ENCODE results near the gene IFNE. TPM values are rescaled to one million over a fixed set of nuclear protein-coding genes. Genes with fewer than 3 reads are reported as not detected.

The IFNE gene, protein sequence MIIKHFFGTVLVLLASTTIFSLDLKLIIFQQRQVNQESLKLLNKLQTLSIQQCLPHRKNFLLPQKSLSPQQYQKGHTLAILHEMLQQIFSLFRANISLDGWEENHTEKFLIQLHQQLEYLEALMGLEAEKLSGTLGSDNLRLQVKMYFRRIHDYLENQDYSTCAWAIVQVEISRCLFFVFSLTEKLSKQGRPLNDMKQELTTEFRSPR
- total RNA-seq: not detected

- ATAC-seq (no peak), DNase-seq (ENCODE audit: low spot score) (no peak)
Measured at GRCh38 chr9:21482213-21482612, at the start of gene IFNE. Gene IFNE (minus strand): TSS chr9:21482313. CDS start chr9:21481694, 619 bp downstream.

- DNase-seq (ENCODE audit: low spot score): no peak
Measured at GRCh38 chr9:21528123-21528808, 46.2 kb upstream of the IFNE start.

GRCh38 chr9:21527579-21527978, 45.5 kb upstream of the IFNE start:
- ATAC-seq: no peak
- no peak for DNase-seq (ENCODE audit: low spot score)

More at GRCh38 chr9:21528123-21528808, 46.2 kb upstream of the IFNE start:
- no peak for ATAC-seq

- DNase-seq (ENCODE audit: low spot score) (no peak), ATAC-seq (no peak)
Measured at GRCh38 chr9:21525174-21525573, 43.1 kb upstream of the IFNE start.

DNA sequence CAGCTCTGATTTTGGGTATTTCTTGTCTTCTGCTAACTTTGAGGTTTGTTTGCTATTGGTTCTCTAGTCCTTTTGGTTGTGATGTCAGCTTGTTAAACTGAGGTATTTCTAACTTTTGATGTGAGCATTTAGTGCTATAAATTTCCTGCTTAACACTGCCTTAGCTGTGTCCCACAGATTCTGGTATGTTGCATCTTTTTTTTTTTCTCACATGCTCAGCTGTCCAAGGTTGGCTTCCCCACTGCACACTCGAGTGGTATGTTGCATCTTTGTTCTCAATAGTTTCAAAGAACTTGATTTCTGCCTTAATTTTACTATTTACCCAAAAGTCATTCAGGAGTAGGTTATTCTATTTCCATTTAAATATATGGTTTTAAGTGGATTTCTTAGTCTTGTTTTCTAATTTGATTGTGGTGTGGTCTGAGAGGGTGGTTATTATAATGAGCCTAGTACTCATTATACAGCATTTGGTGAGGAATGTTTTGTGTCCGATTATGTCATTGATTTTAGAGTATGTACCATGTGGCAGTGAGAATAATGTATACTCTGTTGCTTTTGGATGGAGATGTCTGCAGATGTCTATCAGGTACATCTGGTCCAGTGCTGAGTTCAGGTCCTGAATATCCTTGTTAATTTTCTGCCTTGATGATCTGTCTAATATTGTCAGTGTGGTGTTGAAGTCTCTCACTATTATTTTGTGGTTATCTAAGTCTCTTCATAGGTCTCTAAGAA, 42.2 kb upstream of the IFNE start:
- ATAC-seq: no peak
- no peak for DNase-seq (ENCODE audit: low spot score)

- DNase-seq (ENCODE audit: low spot score): no peak
- ATAC-seq: no peak
Measured at GRCh38 chr9:21523021-21524014, 41.2 kb upstream of the IFNE start.

DNA sequence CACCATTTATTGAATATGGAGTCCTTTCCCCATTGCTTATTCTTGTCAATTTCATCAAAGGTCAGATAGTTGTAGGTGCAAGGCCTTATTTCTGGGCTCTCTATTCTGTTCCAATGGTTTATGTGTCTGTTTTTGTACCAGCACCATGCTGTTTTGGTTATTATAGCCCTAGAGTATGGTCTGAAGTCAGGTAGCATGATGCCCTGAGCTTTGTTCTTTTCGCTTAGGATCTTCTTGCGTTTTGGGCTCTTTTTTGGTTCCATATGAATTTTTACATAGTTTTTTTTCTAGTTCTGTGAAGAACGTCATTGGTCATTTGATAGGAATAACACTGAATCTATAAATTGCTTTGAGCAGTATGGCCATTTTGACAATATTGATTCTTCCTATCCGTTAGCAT, 40.2 kb upstream of the IFNE start:
- DNase-seq (ENCODE audit: low spot score) (no peak), ATAC-seq (no peak)

GRCh38 chr9:21521448-21521847, 39.3 kb upstream of the IFNE start:
- ATAC-seq (no peak), DNase-seq (ENCODE audit: low spot score) (no peak)

DNA sequence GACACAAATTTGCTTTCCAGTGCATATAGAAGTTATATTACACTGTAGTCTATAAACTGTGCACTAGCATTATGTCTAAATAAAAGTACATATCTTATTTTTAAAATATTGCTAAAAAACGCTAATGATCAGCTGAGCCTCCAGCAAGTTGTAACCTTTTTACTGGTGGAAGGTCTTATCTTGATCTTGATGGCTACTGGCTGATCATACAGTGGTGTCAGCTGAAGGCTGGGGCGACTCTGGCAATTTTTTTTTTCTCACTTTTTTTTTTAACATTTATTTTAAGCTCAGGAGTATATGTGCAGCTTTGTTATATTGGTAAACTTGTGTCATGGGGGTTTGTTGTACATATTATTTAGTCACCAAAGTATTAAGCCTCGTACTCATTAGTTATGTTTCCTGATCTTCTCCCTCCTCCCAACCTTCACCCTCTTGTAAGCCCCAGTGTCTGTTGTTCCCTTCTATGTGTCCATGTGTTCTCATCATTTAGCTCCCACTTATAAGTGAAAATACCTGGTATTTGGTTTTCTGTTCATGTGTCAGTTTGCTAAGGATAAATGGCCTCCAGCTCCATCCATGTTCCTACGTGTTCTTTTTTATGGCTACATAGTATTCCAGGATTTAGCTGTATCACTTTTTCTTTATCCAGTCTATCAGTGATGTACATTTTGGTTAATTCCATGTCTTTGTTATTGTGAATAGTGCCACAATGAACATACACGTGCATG, 38.6 kb upstream of the IFNE start:
- DNase-seq (ENCODE audit: low spot score) (no peak), ATAC-seq (no peak)

- ATAC-seq (no peak), DNase-seq (ENCODE audit: low spot score) (no peak)
Measured at GRCh38 chr9:21519855-21520434, 37.8 kb upstream of the IFNE start.

DNA sequence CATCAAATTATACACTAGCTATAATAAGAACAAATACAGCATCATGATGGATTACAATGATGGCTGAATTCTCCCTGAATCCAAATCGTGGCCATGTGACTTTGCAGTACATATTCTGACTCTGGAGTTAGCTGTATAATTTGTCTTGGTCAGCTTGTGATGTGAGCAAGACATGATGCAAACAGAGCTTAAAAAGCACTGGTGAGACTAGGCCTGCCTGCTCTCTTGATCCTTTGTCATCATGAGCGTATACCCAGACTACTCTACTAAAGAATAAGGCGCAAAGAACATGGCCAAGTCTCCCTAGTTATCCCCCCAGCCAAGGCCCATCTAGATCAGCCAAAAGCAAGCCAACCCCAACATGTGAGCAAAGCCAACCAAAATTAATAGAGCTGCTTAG, 34.7 kb upstream of the IFNE start:
- ATAC-seq: no peak
- no peak for DNase-seq (ENCODE audit: low spot score)

GRCh38 chr9:21513431-21513830, 31.3 kb upstream of the IFNE start:
- ATAC-seq: no peak
- DNase-seq (ENCODE audit: low spot score): no peak

DNA sequence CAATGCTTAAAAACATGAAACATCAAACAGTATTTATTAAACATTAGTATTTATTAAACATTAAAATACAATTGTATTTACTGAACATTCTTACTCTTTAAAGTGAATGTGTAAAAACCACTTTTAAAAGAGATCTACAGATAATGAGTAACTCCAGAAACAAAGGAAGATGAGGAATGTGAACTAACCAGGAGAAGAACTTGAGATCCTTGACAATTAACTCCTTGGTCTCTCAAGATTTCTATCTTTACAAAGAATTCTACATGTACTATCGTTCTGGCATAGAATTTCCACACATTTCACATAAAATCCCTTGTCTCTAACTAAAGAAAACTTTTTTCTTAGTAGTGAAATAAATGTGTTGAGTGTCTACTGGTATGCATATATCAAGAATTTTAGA, 28.7 kb upstream of the IFNE start:
- no peak for ATAC-seq

DNA sequence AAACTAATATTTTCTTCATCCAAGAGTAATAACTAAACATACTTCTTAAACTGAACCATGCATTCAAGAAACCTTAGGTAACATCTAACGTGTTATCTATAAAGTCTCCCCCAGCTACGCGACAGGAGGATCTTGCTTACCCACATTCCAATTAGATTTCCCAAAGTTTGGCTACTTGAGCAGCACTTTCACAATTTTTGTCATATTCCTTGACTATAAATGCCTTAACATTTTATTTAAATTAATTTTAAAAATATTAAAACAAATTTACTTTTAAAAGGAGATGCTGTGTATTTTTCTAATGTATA, 25.3 kb upstream of the IFNE start:
- DNase-seq (ENCODE audit: low spot score) (no peak), ATAC-seq (no peak)

More for the DNA sequence above, 28.7 kb upstream of the IFNE start:
- DNase-seq (ENCODE audit: low spot score): no peak

DNA sequence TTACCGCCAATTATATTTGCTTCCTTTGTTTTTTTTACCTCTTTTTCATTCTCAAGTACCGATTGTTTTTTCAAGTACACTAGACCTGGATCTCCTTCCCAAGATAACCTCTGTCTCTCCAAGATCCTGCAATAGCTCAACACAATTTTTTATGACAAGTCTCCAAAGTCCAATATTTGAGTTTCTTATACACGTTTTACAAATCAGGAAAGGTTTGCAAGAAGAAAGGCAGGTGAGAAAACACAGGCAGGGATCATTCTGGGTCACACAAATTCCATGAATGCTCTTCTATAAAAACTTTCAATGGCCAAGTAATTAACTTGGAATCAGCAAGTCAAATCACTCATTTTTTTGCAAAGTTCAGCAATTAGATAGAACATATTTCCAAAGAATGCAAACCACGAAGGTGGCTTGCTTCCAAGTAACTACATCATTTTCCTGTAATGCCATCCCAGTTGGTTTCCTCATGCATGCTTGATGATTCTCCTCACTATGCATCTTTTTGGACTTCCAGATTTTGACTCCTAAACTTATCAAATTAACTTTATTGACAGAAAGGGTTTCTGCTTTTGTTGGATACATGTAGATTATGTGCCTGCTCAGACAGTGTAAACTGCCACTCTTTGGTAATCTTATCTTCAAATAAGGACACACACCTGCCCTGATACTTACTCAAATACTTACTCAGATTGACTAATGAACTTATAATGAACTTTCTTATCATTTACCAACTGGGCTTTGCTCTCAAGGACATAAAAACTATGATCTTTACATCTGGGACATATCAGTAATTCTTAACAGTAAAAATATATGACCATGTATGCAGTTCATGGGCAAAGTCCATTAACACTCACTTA, 24.7 kb upstream of the IFNE start:
- ATAC-seq (no peak), DNase-seq (ENCODE audit: low spot score) (no peak)

DNA sequence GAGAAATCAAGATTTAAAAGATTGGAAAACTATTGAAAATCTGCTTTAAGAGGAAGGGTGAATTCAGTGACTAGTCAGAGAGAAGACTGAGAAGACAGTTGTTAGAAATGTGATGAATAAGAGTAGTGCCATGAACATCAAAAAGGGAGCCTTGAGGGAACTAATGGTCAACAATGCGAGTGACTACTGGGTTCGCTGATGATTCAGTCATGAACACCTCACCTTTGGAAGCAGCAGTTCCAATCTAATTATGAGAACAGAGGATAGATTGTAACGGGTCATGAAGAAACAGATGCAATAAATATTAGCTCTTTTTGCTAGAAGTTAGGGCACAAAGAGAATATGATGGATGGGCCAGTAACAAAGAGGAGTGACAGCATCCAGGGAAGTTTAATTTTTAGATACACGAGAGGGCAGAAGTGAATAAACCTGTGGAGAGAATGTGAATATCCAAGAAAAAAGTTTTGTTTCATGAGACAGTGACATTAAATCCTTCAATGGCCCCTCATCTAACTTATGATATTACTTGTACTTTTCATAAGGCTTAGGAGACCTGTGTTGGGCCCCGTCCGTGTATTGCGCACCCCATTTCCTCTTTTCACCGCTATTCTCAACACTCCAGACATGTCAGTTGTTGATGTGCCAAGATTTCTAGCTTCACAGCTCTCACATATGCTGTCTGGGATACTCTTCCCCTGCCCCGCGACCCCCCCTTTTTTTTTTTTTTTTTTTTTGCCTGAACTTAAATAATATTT, 23.5 kb upstream of the IFNE start:
- no peak for DNase-seq (ENCODE audit: low spot score)
- ATAC-seq: no peak

- ATAC-seq (no peak), DNase-seq (ENCODE audit: low spot score) (no peak)
Measured at GRCh38 chr9:21504894-21505293, 22.8 kb upstream of the IFNE start.

GRCh38 chr9:21504113-21504512, 22.0 kb upstream of the IFNE start:
- DNase-seq (ENCODE audit: low spot score): no peak

More at GRCh38 chr9:21504113-21504512, 22.0 kb upstream of the IFNE start:
- no peak for ATAC-seq
